ENCODE measurements around the gene CAPN8. TPM values are rescaled to one million over a fixed set of nuclear protein-coding genes. Genes with fewer than 3 reads are reported as not detected.

Gene CAPN8
- total RNA-seq, 1 donor = not detected

DNA sequence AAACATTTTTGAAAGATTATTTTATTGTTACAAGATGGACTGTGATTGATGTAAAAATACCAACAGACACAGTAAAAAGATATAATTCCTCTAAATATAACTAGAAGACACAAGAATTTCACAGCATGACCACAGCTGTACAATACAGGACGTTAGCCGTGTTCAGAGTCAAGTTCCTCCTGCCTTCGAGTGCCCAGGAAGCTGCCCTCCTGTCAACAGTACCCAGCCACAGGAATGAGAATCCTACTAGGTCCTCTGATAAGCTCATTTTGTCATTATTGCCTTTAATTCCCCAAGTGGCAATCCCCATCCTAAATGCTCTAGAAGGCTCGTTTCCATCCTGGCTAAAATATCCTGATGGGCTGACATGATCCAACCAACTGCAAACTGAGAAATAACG is 30.4 kb upstream of the CAPN8 start:
- no peak for DNase-seq (ENCODE audit: insufficient read length, low spot score, missing footprints)
- no peaks in the 10 kb centered on the region for H3K27me3 ChIP-seq (ENCODE audit: insufficient read depth, low read length)

DNA sequence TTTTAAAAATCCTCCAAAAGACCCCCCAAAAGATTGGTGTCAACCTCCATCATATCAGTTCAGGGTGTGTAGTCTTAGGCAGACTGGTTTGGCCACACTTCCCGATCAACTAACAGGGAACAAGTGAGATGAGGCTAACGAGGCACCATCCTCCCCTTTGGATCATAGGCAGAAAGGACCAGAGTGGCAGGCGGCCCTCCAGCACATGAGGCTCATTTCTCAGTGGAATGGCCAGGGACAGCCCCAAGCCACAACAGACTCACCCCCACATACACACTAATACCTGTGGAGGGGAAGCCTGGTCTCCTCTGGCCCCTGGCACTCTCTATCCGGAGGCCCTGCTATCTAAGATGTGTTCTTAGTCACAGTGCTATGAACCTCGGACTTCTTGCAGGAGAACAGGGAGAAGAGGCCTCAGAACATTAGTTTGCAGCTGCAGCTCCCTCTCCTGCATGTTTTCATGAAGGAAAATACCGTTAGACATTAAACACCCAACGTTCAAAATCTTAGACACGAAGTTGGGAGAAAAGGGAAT is 29.6 kb upstream of the CAPN8 start:
- no peak for TF ChIP-seq CTCF (IDR thresholded peaks at IDR 0.05; ENCODE audit: extremely low read depth, low read depth, low read length)
- Histone ChIP-seq H4K20me1 (ENCODE audit: insufficient read depth, low read length) (no peaks in the 10 kb centered on the region), H2AFZ (ENCODE audit: low read length) (peak overlapping the region; percentile 15), H3K4me1 (ENCODE audit: insufficient read depth, low read length) (peaks cover 9% of the 10 kb centered on the region), H3K4me2 (ENCODE audit: insufficient read depth, low read length) (no peak overlapping the region), H3K27ac (ENCODE audit: low read depth, low read length) (no peak overlapping the region), H3K27me3 (ENCODE audit: insufficient read depth, low read length) (peaks cover 2% of the 10 kb centered on the region), H3K79me2 (ENCODE audit: insufficient read depth, low read length) (no peaks in the 10 kb centered on the region), H3K9me3 (ENCODE audit: low read depth, low read length) (no peaks in the 10 kb centered on the region), H3K4me3 (ENCODE audit: insufficient read depth, low read length) (no peak overlapping the region), H3K36me3 (ENCODE audit: insufficient read depth, low read length) (no peaks in the 10 kb centered on the region)
- no peak for DNase-seq (ENCODE audit: insufficient read length, low spot score, missing footprints)

More for the DNA sequence above, 30.4 kb upstream of the CAPN8 start:
- Histone ChIP-seq H3K79me2 (ENCODE audit: insufficient read depth, low read length) (no peaks in the 10 kb centered on the region), H2AFZ (ENCODE audit: low read length) (no peak overlapping the region), H3K4me2 (ENCODE audit: insufficient read depth, low read length) (no peak overlapping the region), H3K36me3 (ENCODE audit: insufficient read depth, low read length) (no peaks in the 10 kb centered on the region), H3K4me3 (ENCODE audit: insufficient read depth, low read length) (no peak overlapping the region), H4K20me1 (ENCODE audit: insufficient read depth, low read length) (no peaks in the 10 kb centered on the region), H3K4me1 (ENCODE audit: insufficient read depth, low read length) (peaks cover 17% of the 10 kb centered on the region), H3K27ac (ENCODE audit: low read depth, low read length) (no peak overlapping the region), H3K9me3 (ENCODE audit: low read depth, low read length) (no peaks in the 10 kb centered on the region)
- TF ChIP-seq CTCF (IDR thresholded peaks at IDR 0.05; ENCODE audit: extremely low read depth, low read depth, low read length) = no peak

GRCh38 chr1:223691121-223691520 is 25.6 kb upstream of the CAPN8 start:
- Histone ChIP-seq H3K79me2 (ENCODE audit: insufficient read depth, low read length) (no peaks in the 10 kb centered on the region), H2AFZ (ENCODE audit: low read length) (no peak overlapping the region), H3K4me3 (ENCODE audit: insufficient read depth, low read length) (no peak overlapping the region), H3K4me2 (ENCODE audit: insufficient read depth, low read length) (no peak overlapping the region), H4K20me1 (ENCODE audit: insufficient read depth, low read length) (no peaks in the 10 kb centered on the region), H3K4me1 (ENCODE audit: insufficient read depth, low read length) (no peaks in the 10 kb centered on the region), H3K36me3 (ENCODE audit: insufficient read depth, low read length) (no peaks in the 10 kb centered on the region), H3K27ac (ENCODE audit: low read depth, low read length) (no peak overlapping the region), H3K9me3 (ENCODE audit: low read depth, low read length) (no peaks in the 10 kb centered on the region), H3K27me3 (ENCODE audit: insufficient read depth, low read length) (peaks cover 14% of the 10 kb centered on the region)
- DNase-seq (ENCODE audit: insufficient read length, low spot score, missing footprints) = no peak
- TF ChIP-seq CTCF (IDR thresholded peaks at IDR 0.05; ENCODE audit: extremely low read depth, low read depth, low read length) = no peak

- Histone ChIP-seq H3K27me3 (ENCODE audit: insufficient read depth, low read length) (peaks cover 39% of the 10 kb centered on the region), H3K27ac (ENCODE audit: low read depth, low read length) (no peak overlapping the region), H3K79me2 (ENCODE audit: insufficient read depth, low read length) (no peaks in the 10 kb centered on the region), H3K36me3 (ENCODE audit: insufficient read depth, low read length) (no peaks in the 10 kb centered on the region), H4K20me1 (ENCODE audit: insufficient read depth, low read length) (no peaks in the 10 kb centered on the region), H3K4me3 (ENCODE audit: insufficient read depth, low read length) (no peak overlapping the region), H3K9me3 (ENCODE audit: low read depth, low read length) (no peaks in the 10 kb centered on the region), H2AFZ (ENCODE audit: low read length) (no peak overlapping the region), H3K4me2 (ENCODE audit: insufficient read depth, low read length) (no peak overlapping the region), H3K4me1 (ENCODE audit: insufficient read depth, low read length) (no peaks in the 10 kb centered on the region)
- TF ChIP-seq CTCF (IDR thresholded peaks at IDR 0.05; ENCODE audit: extremely low read depth, low read depth, low read length) = no peak
- DNase-seq (ENCODE audit: insufficient read length, low spot score, missing footprints) = no peak
Measured at GRCh38 chr1:223684488-223684792, 18.9 kb upstream of the CAPN8 start.

Measured in osteoblast (primary cell).